SK-N-SH (cell line): ENCODE data around the gene TTC9. TPM values are rescaled to one million over a fixed set of nuclear protein-coding genes. Genes with fewer than 3 reads are reported as not detected.

ENCODE experiments used
- CTCF ChIA-PET: fragments of 300-600, 350-600 bp; formaldehyde crosslinking; extraction: SDS; loops from one replicate; lab custom pipeline; 2021; lab: Yijun Ruan, JAX
- POLR2A ChIA-PET: fragments of 350-600 bp; sonication (Branson Sonifier 250); formaldehyde crosslinking; extraction: SDS; loops from one replicate; lab custom pipeline; 2020; ENCODE audit warnings: antibody characterized with exemption, inconsistent platforms; lab: Yijun Ruan, JAX
- DNase-seq: peaks from one replicate; pipeline ENCODE4 v3.0.0; 2012
- H2AFZ ChIP-seq: fragments of 200-600 bp; sonication (generic); 2 replicates; pipeline ENCODE4 v1.8.1; 2016; ENCODE audit warnings: antibody characterized with exemption, mild to moderate bottlenecking, low read depth
- H3F3A ChIP-seq: fragments of 200-600 bp; sonication (generic); replicated peaks from 2 replicates; pipeline ENCODE3; 2016; ENCODE audit warnings: antibody characterized with exemption, mild to moderate bottlenecking; ENCODE audit not compliant: insufficient read depth
- H3K27ac ChIP-seq, 2 experiments: fragments of 200-500 bp in 1 of 2; fragments of 200-600 bp in 1 of 2; sonication (Bioruptor generic) in 1 of 2; sonication (generic), shearing (Covaris generic) in 1 of 2; 2 replicates each; pipeline versions ENCODE4 v1.5.1 to v1.6.1; 2014 to 2016; ENCODE audit warnings: low read depth in 2 of 2, inconsistent platforms in 1 of 2, low read length in 1 of 2, mild to moderate bottlenecking in 1 of 2, mixed read lengths in 1 of 2
- H3K27me3 ChIP-seq: fragments of 200-600 bp; sonication (generic), shearing (Covaris generic); 2 replicates; pipeline ENCODE4 v1.6.1; 2016; ENCODE audit warnings: mixed run types; ENCODE audit not compliant: insufficient read depth
- H3K36me3 ChIP-seq, 2 experiments: fragments of 200-500 bp in 1 of 2; fragments of 200-600 bp in 1 of 2; sonication (Bioruptor generic) in 1 of 2; sonication (generic) in 1 of 2; replicated peaks in 1 of 2; 2 replicates each; pipeline versions ENCODE3 to v1.5.1; 2014 to 2016; ENCODE audit warnings: low read length in 1 of 2, mild to moderate bottlenecking in 1 of 2; ENCODE audit not compliant: insufficient read depth in 2 of 2, control insufficient read depth in 1 of 2
- H3K4me1 ChIP-seq, 2 experiments: fragments of 200-500 bp in 1 of 2; fragments of 200-600 bp in 1 of 2; sonication (Bioruptor generic) in 1 of 2; sonication (generic), shearing (Covaris generic) in 1 of 2; 2 replicates each; pipeline versions ENCODE4 v1.5.1 to v1.6.1; 2014 to 2016; ENCODE audit warnings: low read depth in 1 of 2, low read length in 1 of 2, mixed run types in 1 of 2; ENCODE audit not compliant: insufficient read depth in 2 of 2, control insufficient read depth in 1 of 2
- H3K4me2 ChIP-seq: fragments of 200-600 bp; sonication (generic), shearing (Covaris generic); 2 replicates; pipeline ENCODE4 v1.6.1; 2017; ENCODE audit warnings: mixed run types
- H3K4me3 ChIP-seq, 2 experiments: fragments of 200-500 bp in 1 of 2; fragments of 200-600 bp in 1 of 2; sonication (Bioruptor generic) in 1 of 2; sonication (generic), shearing (Covaris generic) in 1 of 2; 2 replicates each; pipeline versions ENCODE4 v1.5.1 to v1.8.1; 2014 to 2016; ENCODE audit warnings: low read depth in 2 of 2, inconsistent platforms in 1 of 2, low read length in 1 of 2, mild to moderate bottlenecking in 1 of 2, mixed read lengths in 1 of 2, moderate library complexity in 1 of 2
- H3K79me2 ChIP-seq: fragments of 200-600 bp; sonication (generic); 2 replicates; pipeline ENCODE4 v1.8.1; 2017; ENCODE audit warnings: mild to moderate bottlenecking; ENCODE audit not compliant: insufficient read depth
- H3K9ac ChIP-seq: fragments of 200-600 bp; sonication (generic); 2 replicates; pipeline ENCODE4 v1.6.1; 2017; ENCODE audit warnings: mixed run types
- H3K9me2 ChIP-seq: fragments of 200-600 bp; sonication (generic); 2 replicates; pipeline ENCODE4 v1.6.1; 2017; ENCODE audit warnings: mixed run types
- H3K9me3 ChIP-seq: fragments of 200-600 bp; sonication (generic); 2 replicates; pipeline ENCODE4 v1.6.1; 2017; ENCODE audit warnings: mixed run types, mild to moderate bottlenecking, moderate library complexity
- H4K20me1 ChIP-seq: fragments of 200-600 bp; sonication (generic); 2 replicates; pipeline ENCODE4 v1.6.1; 2017; ENCODE audit warnings: mild to moderate bottlenecking, mixed run types; ENCODE audit not compliant: insufficient read depth
- CHD2 ChIP-seq: fragments of 150-350 bp; IDR thresholded peaks from 2 replicates; pipeline ENCODE4 v1.6.1; 2018; ENCODE audit warnings: low read length; ENCODE audit not compliant: partially characterized antibody
- EP300 ChIP-seq, 2 experiments: IDR thresholded peaks; 2 replicates each; pipeline versions ENCODE4 v1.4.0 to v1.6.1; 2012; ENCODE audit warnings: borderline replicate concordance in 1 of 2, low read depth in 1 of 2, low read length in 1 of 2
- EZH2phosphoT487 ChIP-seq: fragments of 200-600 bp; sonication (generic); IDR thresholded peaks from 2 replicates; pipeline ENCODE4 v1.6.1; 2017; ENCODE audit warnings: low read depth, mixed run types, mild to moderate bottlenecking, antibody characterized with exemption, moderate library complexity, borderline replicate concordance
- GABPA ChIP-seq: IDR thresholded peaks from 2 replicates; pipeline ENCODE4 v1.4.0; 2012; ENCODE audit warnings: low read depth, mild to moderate bottlenecking
- IRF3 ChIP-seq: fragments of 150-350 bp; IDR thresholded peaks from 2 replicates; pipeline ENCODE4 v1.6.1; 2016; ENCODE audit warnings: mild to moderate bottlenecking, low read depth, low read length
- MEF2A ChIP-seq: IDR thresholded peaks from 2 replicates; pipeline ENCODE4 v1.4.0; 2012; ENCODE audit warnings: low read depth, borderline replicate concordance
- MXI1 ChIP-seq: IDR thresholded peaks from 2 replicates; pipeline ENCODE4 v1.6.1; 2012; ENCODE audit warnings: mild to moderate bottlenecking, low read depth, low read length, improper control_type of control experiment
- NFIC ChIP-seq: IDR thresholded peaks from 2 replicates; pipeline ENCODE4 v1.4.0; 2012; ENCODE audit warnings: borderline replicate concordance
- POLR2AphosphoS5 ChIP-seq: IDR thresholded peaks from 2 replicates; pipeline ENCODE4 v1.6.1; 2012; ENCODE audit warnings: low read depth, low read length
- RAD21 ChIP-seq: IDR thresholded peaks from 2 replicates; pipeline ENCODE4 v1.6.1; 2012; ENCODE audit warnings: mild to moderate bottlenecking, low read length
- RFX5 ChIP-seq: IDR thresholded peaks from 2 replicates; pipeline ENCODE4 v1.6.1; 2012; ENCODE audit warnings: mild to moderate bottlenecking, improper control_type of control experiment, low read length
- RXRA ChIP-seq: IDR thresholded peaks from 2 replicates; pipeline ENCODE4 v1.4.0; 2012; ENCODE audit warnings: low read depth, mild to moderate bottlenecking, borderline replicate concordance
- SIN3A ChIP-seq: IDR thresholded peaks from 2 replicates; pipeline ENCODE4 v1.6.1; 2012; ENCODE audit warnings: low read depth, mild to moderate bottlenecking, low read length, moderate library complexity, borderline replicate concordance
- SMC3 ChIP-seq: IDR thresholded peaks from 2 replicates; pipeline ENCODE4 v1.6.1; 2012; ENCODE audit warnings: low read depth, low read length, improper control_type of control experiment
- TEAD4 ChIP-seq: IDR thresholded peaks from 2 replicates; pipeline ENCODE4 v1.4.0; 2012; ENCODE audit warnings: mild to moderate bottlenecking, borderline replicate concordance; ENCODE audit not compliant: insufficient read depth
- USF1 ChIP-seq: IDR thresholded peaks from 2 replicates; pipeline ENCODE4 v1.4.0; 2012; ENCODE audit warnings: low read depth, borderline replicate concordance
- USF2 ChIP-seq: fragments of 150-350 bp; IDR thresholded peaks from 2 replicates; pipeline ENCODE4 v1.6.1; 2017; ENCODE audit warnings: antibody characterized with exemption, low read length, low read depth, borderline replicate concordance
- ZBTB33 ChIP-seq: IDR thresholded peaks from 2 replicates; pipeline ENCODE4 v1.4.0; 2012; ENCODE audit warnings: low read depth, borderline replicate concordance
- WGBS: methylation state at CpG from one replicate; pipeline ENCODE4 v1.1.6; 2017; ENCODE audit warnings: low lambda C conversion rate; 5-methylcytosine and 5-hydroxymethylcytosine counted together
- polyA plus RNA-seq, 3 experiments: library from polyadenylated mRNA; depleted of rRNA; stranded (reverse); fragments of >200 nt; gene quantifications; 2 replicates each; pipeline ENCODE4 v1.2.3, GENCODE V29; 2012
- TF ChIP-seq, protein P1 (sequence below): IDR thresholded peaks from 2 replicates; pipeline ENCODE4 v1.4.0; 2012; ENCODE audit warnings: low read depth
- TF ChIP-seq, protein P2 (sequence below): fragments of 200-600 bp; sonication (generic); IDR thresholded peaks from 2 replicates; pipeline ENCODE4 v1.6.1; 2017; ENCODE audit warnings: antibody characterized with exemption, mild to moderate bottlenecking, moderate library complexity

The TTC9 gene
- polyA plus RNA-seq, 1 of the 3 experiments (the other 2 are of a cell fraction), result 0.33 TPM

DNA sequence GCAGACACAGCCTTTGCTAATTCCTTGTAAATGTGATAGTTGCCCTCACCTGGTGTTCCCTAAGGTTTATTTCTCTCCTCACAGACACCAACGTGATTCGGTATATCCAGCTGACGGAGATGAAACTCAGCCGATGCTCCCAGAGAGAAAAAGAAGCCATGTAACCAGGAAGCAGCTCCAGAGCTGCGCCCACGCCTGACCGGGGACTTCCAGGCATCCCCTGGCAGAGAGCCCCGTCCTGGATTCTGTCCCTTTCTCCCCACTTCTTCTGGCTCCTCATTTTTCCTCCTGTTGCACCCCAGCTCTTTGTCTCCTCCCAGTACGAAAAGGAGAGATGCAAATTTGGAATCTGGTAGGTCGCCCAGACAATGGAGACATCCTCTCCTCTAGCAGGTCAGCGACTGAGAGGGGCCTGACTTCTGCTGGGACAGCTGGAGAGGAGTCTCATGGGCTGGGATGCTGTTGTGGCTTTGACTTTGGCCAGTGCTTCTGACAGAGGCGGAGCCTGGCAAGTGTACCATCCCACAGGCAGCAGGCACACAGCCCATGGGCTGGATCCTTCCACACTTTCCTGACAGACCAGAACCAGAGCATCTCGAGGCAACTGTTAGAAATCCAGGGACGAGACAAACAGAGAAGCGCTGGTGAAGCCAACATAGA is 29.4 kb downstream of the TTC9 start:
- no peak for DNase-seq
- H3K4me2 ChIP-seq, result no peak overlapping the region
- no peaks in the 10 kb centered on the region for H3K36me3 ChIP-seq
- TF ChIP-seq MEF2A, result no peak
- TF ChIP-seq EZH2phosphoT487, result no peak
- TF ChIP-seq TEAD4, result no peak
- TF ChIP-seq SMC3, result no peak
- TF ChIP-seq, protein P1, sequence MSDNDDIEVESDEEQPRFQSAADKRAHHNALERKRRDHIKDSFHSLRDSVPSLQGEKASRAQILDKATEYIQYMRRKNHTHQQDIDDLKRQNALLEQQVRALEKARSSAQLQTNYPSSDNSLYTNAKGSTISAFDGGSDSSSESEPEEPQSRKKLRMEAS, result no peak
- TF ChIP-seq USF1, result no peak
- TF ChIP-seq ZBTB33, result no peak
- TF ChIP-seq RXRA, result no peak
- no peak for TF ChIP-seq RAD21
- TF ChIP-seq IRF3, result no peak
- no peak for TF ChIP-seq POLR2AphosphoS5
- no peak for TF ChIP-seq GABPA
- TF ChIP-seq, protein P2, sequence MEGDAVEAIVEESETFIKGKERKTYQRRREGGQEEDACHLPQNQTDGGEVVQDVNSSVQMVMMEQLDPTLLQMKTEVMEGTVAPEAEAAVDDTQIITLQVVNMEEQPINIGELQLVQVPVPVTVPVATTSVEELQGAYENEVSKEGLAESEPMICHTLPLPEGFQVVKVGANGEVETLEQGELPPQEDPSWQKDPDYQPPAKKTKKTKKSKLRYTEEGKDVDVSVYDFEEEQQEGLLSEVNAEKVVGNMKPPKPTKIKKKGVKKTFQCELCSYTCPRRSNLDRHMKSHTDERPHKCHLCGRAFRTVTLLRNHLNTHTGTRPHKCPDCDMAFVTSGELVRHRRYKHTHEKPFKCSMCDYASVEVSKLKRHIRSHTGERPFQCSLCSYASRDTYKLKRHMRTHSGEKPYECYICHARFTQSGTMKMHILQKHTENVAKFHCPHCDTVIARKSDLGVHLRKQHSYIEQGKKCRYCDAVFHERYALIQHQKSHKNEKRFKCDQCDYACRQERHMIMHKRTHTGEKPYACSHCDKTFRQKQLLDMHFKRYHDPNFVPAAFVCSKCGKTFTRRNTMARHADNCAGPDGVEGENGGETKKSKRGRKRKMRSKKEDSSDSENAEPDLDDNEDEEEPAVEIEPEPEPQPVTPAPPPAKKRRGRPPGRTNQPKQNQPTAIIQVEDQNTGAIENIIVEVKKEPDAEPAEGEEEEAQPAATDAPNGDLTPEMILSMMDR, result no peak
- no peak for TF ChIP-seq NFIC
- TF ChIP-seq RFX5, result no peak
- TF ChIP-seq USF2, result no peak
- no peak for TF ChIP-seq SIN3A
- no peak for TF ChIP-seq MXI1
- TF ChIP-seq CHD2, result no peak
- no peak for TF ChIP-seq EP300 (IDR thresholded peaks at IDR 0.05; ENCODE audit: borderline replicate concordance in 1 of 2, low read depth in 1 of 2, low read length in 1 of 2)
- TF ChIP-seq, all 33 proteins: peak for 0
- no peak overlapping the region for H2AFZ ChIP-seq
- no peaks in the 10 kb centered on the region for H3K27me3 ChIP-seq
- peaks cover 0 to under 1% of the 10 kb centered on the region in 2 experiments; a peak in 1 of 4 replicates for H3K4me1 ChIP-seq
- ChIA-PET POLR2A (no interaction called here), CTCF (no interaction called here)
- H4K20me1 ChIP-seq, result no peaks in the 10 kb centered on the region
- no peaks in the 10 kb centered on the region for H3K79me2 ChIP-seq
- H3F3A ChIP-seq, result no peaks in the 10 kb centered on the region
- H3K4me3 ChIP-seq, result no peak overlapping the region
- no peak overlapping the region for H3K9ac ChIP-seq
- H3K27ac ChIP-seq, result no peak overlapping the region
- H3K9me3 ChIP-seq, result no peaks in the 10 kb centered on the region
- no peaks in the 10 kb centered on the region for H3K9me2 ChIP-seq
- WGBS, result 74% methylated on average over 14 of the region's 15 CpGs
